Measurements from ENCODE around the gene TAMALIN.
A peak's percentile ranks its signal among the peaks of the same experiment; 100 is the strongest.

- no peak; the same call in 1 of the 2 replicates for TF ChIP-seq POLR2AphosphoS5 (IDR thresholded peaks at IDR 0.05; ENCODE audit: low read depth, low read length)
- no peak for TF ChIP-seq TAF1 (IDR thresholded peaks at IDR 0.05; ENCODE audit: borderline replicate concordance, insufficient read depth, low read length)
- TF ChIP-seq FOXP2 (optimal IDR thresholded peaks at IDR 0.05; ENCODE audit: borderline replicate concordance, extremely low read depth, extremely low read length, insufficient read depth), result peak; percentile 12
- no peak for TF ChIP-seq REST (IDR thresholded peaks at IDR 0.05; ENCODE audit: insufficient read depth in 1 of 2, low read depth in 2 of 2, low read length in 2 of 2)
- no peak for TF ChIP-seq SIN3A (IDR thresholded peaks at IDR 0.05; ENCODE audit: borderline replicate concordance, insufficient read depth, low read length)
Observed at GRCh38 chr12:52007158-52007921, 594 bp downstream of the TAMALIN start.
